Hepatic stellate cell (primary cell): ENCODE data around the gene MAP1LC3A.

Experiments
- DNase-seq: peaks from one replicate; pipeline ENCODE4 v3.0.0; 2011; ENCODE audit warnings: low spot score

MAP1LC3A gene

DNA sequence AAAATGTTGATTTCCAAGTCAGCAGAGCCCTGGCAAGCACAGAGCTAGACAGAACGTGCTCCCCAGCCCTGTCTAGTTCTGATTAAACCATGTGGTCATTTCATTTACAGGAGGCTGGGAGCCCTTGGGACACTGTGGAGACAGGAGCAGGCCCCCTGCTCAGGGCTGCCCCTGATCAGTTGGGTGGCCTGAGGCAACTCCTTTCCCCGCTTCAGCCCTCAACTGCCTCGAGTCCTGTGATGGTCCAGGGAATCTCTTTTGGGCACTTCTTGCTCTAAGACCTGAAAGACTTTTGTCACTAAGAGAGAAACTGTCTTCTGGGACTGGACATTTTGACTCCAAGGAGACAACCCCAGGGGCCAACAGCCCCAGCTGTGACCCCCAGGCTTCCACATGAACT, 28.8 kb upstream of the MAP1LC3A start:
- DNase-seq: no peak

DNA sequence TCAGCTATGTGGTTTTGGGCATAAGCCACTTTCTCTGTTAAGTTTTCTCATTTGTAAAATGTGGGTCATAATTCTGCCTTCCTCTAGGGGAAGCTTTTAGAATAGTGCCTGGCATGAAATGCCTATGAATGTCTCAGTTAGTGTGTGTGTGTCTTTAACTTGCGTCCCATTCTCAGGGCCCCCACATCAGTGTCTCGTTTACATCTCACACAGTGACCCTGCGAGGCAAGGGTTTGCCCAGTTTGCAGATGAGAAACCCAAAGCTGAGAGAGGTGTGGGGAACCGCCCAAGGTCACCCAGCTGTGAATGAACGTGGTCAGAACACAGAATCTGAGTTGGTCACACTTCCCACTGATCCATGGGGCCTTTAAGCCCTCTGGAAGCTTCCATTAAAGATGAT, 28.2 kb upstream of the MAP1LC3A start:
- DNase-seq: no peak

DNA sequence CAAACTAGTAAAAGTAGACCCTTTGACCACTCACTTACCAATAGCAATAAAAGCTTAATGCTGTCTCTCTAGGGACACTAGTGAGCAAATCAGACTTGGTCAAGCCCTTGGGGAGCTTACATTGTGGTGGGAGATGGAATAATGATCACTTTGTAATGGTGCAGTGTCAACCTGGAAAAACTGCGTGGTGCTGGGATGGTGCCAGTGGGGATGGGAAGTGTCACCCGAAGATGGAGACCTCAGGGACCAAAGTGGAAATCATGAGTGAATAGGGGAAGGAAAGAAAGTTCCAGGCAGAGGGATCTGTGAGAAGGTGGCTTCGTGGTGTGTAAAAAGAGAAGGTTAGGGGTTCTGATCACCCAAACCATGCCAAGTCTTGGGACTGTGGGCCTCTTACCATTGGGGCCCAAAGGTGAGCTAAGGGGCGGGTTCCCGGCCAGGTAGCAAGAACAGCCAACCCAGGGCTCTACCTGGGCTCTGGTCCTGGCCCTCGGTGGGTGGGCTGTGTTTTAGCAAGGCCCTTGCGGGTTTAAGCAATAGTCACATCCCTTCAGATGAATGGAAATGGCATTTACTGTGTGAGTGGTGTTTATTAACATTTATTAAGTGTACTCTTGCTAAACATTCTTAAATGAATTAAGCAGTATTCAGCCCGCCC, 26.8 kb upstream of the MAP1LC3A start:
- no peak for DNase-seq

DNA sequence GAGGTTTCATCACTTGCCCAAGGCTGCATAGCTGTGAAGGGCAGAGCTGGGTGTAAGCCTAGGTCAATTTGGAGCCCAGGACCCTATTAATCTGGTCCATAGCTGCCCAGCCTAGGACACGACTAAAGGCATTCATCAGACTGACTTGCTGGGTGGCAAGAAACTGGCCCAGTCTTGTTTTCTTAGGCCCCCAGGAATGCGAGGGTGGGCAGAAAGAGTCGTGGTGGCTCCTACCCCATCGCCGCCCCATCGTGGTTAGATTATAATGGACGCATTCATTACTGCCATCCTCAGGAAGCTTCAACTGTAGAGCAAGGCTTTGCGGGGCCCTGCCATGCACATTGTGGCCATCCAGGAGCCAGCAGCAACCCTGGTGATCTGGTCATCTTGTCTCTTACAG, 26.2 kb upstream of the MAP1LC3A start:
- DNase-seq: no peak

DNA sequence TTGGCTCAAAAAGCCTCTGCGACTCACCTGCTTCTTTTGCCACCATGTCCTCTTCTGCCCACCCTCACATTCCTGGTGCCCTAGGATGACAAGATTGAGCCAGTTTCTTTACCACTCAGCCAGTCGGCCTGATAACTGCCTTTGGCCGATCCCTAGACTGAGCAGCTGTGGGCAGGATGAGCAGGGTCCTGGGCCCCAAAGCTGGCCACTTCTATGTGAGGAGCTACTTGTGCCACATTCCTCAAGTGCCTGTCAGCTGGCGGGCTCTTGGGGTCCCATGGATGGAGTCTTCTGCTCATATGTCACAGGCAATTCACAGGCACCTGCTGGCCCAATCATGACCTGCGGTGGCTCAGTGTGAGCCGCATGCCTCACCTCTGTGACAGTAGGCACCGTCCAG, 25.8 kb upstream of the MAP1LC3A start:
- DNase-seq: no peak

DNA sequence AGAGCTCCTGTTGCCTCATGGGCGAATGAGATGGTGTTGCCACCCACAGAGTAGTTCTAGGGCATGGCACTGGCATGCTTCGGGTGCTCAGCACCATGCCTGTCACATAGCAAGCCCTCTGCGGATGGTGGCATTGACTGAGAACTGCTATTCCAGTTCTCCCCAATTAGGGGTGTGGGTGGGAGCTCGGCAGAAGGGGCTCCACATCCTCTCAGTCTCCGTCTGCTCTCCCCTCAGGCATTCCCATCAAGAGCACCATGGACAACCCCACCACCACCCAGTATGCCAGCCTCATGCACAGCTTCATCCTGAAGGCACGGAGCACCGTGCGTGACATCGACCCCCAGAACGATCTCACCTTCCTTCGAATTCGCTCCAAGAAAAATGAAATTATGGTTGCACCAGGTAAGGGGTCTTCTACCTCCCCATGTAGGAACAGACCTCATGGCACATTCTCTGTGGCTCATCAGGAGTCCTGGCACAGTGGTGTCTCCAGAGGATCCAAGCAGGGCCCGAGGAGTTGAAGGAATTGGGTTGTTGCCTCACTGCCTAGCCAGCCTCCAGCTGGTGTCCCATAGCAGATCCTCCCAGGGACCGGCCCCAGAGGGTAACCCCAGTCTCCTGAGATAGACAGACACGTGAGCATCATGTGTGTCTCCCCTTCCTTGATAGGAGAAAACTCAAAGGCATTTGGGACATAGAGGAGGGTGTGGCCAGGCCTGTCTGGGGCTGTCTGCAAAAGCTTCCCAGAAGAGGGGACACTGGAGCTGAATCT, 23.9 kb upstream of the MAP1LC3A start:
- no peak for DNase-seq

DNA sequence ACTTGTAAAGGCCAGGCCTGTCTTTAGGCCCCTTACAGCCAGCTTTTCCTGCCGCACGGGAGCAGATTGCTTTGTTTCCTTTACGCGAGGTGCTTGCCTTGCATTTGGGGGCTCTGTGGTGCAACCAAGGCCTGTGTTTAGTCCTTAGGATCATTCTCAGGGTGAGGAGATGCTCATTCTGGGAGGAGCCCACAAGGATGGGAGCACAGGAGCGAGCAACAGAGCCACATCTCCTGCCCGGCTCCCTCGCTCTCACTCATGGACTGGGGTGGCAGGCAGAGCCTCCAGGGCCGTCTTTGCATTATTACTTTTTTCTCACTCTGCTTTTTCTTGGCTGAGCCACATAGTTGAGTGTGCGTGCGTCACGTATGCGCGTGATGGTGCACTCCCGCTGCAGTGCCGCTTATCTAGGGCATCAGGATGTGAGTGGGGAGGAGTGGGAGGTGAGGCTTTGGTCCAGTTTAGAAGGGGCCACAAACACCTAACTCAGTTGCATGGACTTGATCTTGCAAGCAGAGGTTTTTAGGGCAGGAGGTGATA, 23.1 kb upstream of the MAP1LC3A start:
- DNase-seq: no peak

DNA sequence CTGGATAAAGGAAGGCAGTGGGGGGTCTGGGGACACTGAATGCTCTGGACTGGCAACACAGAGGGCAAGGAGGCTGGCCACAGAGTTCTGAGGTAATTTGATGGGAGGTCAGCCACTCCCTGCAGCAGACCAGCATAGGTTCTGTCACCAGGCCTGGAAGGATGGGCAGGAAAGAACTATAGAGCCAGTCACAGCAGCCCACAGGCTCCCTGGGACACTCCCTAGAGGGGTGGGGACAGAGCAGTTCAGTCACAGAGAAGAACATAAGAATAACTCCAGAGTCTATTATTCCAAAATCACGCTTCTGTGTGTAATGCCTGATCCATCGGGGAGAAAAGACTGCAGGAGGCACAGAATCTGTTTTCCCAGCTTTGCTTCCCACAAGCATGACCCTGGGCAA, 22.7 kb upstream of the MAP1LC3A start:
- no peak for DNase-seq

DNA sequence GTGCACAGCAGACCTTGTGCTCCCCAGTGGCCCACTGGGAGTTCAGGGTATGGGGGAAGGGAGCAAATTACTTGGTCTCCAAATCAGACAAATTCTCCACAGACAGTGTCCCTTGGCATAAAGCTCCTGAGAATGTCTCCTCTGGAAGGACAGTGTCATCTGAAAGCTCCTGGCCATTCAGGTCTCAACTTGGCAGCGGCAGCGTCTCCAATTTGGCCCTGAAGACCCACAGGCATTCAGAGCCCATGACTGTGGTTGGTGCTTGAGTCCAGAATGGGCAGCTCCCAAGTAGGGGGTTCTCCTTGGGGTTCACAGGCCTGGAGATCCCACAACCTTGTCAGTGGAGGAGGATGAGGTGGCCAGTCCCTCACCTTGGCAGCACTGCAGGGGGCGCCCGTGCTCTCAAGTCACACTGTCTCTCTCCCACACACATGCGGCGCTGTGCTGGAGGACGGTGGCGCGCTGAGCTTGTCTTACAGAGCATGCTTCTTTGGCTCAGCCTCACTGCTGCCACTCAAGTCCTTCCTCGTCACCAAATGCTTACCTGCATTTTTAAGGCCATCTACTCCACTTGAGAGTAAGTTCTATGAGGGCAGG, 21.6 kb upstream of the MAP1LC3A start:
- DNase-seq: no peak

DNA sequence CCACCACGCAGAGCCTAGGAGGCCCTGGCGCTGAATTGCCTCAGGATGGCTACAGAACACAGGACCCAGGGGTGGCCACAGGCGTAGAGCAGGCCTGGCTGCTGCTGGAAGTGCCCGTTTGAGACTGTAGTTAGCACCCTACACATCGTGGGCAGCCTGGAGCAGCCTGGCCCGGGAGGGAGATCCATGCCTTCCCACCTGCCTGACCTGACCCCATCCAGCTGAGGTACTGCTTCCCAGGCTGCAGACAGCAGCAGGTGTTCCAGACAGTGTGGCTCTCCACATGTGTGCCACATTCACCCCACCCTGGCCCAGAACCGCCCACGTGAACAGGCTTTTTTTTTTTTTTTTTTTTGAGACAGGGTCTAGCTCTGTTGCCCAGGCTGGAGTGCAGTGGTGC, 20.9 kb upstream of the MAP1LC3A start:
- DNase-seq: no peak

DNA sequence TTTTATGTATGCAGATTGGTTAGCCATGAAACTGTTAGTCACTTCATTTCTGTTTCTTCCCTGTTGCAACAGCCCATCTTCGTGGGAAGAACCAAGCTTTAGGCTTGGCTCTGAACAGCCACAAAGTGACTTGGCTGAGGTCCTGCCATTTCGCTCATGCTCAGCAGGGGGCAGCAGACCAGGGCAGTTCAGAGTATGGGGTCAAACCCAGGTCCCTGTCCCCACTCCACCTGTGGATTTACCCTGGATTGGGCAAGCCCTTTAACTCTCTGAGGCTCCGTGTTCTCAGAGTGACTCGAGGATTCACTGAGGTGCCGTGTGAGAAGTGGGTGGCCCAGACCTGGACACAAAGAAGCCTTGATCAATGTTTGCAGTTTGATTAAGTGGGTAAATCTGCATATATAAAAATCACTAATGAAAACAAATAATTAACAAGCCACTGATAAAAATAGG, 19.8 kb upstream of the MAP1LC3A start:
- DNase-seq: peak; percentile 63

DNA sequence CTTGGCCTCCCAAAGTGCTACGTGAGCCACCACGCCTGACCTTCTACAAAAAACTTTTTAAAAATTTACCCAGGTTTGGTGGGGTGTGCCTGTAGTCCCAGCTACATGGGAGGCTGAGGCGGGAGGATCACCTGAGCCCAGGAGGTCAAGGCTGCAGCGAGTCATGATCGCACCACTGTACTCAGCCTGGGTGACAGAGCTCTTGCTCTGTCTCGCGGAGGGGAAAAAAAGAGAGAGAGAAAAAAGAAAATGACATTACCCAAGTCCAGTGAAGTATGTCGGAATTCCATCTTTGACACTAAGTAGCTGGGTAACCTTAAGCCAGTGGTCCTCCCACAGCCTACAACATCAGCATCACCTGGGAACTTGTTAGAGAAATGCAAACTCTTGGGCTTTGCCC, 18.8 kb upstream of the MAP1LC3A start:
- no peak for DNase-seq

DNA sequence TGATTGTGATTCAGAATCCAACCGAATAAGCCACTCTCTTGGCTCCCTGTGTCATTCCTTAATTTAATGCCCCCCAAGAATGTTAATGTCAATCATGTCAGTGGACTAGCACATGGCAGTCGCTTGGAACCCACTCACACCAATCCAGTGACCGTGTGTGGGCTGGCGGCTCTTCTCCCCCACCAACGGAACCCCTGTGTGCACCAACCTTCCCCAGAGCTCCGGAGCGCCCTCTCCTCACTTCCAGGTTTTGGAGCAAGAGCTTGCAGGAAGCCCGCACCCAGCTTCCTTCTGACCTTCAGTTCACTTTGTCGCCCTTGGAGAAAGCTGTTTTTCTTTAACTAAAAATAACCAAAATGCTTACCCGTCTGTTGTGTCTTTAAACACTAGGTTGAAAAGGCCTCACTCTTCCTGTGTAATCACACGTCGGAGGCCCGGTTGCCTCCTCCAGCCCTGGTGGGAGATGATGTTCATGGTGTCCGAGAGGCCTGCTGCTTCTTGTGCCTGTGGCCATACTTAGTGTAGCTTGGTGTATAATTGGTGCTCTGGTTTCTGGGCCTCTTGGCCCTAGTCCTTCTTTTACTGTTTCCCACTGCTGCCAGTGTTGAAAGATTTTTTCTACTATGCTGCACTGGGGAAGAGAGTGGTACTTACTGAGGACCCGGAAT, 17.8 kb upstream of the MAP1LC3A start:
- no peak for DNase-seq

DNA sequence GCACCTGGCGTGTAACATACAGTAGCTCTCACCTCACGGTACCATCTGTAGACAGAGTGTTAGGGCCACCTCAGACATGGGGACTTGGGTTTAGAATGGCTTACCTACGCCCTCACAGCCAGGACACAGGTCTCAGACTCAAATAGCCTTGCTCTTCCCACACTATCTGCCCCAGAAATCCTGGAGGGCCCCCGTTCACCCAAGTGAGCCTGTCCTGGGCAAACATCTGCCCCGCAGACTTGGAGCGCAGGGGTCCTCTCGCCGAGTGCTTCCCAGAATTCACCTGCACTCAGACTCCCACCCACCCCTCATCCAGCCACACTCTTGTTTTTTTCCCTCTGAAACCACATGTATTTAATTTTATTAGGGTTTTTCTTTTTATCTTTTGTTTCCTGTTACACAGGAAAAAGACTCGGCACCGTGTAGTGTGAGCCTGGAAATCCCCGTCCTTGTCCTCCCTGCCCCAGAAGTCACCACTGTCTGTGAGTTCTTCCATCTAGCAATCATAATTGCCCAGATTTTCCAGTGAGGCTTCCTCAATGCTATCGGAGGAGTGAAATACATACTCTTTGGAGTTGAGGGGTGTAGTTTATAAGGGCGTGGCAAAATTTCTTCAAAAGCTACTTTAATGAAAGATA, 17.1 kb upstream of the MAP1LC3A start:
- DNase-seq: no peak

DNA sequence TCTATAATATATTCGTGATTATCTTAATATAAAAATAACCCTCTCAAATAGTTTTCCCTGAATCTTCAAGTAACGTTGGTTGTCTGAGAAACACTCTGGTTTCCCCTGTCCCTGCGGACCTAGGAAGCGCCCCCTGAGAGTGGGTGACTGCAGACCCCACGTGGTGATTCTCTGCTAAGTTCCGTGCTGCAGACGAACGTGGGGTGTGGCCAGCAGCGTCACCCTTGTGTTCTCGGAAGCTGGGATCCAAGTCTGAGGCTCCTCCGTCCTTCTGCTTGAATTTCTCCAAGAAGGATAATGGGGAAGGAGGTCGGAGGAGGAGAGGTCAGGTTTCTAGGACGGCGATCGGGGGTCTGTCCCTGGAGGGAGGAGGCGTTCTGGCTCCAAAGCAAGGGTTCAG, 16.6 kb upstream of the MAP1LC3A start:
- DNase-seq: no peak

DNA sequence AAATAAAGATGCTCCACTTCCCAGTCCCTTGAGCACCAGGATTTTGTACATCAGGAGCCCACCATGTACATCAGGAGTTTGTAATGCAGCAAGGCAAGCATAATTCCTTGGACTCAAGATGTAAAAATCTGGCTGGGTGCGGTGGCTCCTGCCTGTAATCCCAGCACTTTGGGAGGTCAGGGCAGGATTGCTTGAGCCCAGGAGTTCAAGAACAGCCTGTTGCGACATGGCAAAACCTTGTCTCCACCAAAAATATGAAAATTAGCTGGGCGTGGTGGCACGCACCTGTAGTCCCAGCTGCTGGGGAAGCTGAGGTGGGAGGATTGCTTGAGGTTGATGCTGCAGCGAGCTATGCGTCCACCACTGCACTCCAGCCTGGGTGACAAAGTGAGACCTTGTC, 16.1 kb upstream of the MAP1LC3A start:
- no peak for DNase-seq

DNA sequence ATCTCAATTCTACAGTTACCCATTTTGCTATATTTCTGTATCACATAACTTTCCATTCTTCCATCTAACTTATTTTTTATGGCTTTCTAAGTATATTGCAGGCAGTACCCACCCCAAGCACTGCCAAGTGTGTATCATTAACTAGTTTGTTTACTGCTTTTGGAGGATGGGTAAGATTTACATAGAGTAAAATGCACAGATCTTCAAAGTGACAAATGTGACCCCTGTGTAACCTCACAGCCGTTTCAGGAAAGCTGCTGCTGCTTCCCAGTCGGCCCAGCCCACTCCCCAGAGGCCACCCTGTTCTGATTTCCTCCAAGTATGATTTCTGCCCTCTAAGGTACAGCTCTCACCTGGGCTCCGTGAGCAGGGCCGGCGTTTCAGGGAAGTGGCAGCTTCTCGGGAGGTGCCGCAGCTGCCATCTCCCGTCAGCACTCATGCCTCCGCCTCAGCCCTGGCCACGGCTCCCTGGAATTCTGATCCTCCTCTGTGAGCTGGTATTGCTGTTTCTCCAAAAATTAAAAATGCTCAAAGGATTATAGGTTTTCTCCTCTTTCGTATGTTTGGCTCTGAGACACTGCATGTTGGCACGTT, 15.0 kb upstream of the MAP1LC3A start:
- no peak for DNase-seq

DNA sequence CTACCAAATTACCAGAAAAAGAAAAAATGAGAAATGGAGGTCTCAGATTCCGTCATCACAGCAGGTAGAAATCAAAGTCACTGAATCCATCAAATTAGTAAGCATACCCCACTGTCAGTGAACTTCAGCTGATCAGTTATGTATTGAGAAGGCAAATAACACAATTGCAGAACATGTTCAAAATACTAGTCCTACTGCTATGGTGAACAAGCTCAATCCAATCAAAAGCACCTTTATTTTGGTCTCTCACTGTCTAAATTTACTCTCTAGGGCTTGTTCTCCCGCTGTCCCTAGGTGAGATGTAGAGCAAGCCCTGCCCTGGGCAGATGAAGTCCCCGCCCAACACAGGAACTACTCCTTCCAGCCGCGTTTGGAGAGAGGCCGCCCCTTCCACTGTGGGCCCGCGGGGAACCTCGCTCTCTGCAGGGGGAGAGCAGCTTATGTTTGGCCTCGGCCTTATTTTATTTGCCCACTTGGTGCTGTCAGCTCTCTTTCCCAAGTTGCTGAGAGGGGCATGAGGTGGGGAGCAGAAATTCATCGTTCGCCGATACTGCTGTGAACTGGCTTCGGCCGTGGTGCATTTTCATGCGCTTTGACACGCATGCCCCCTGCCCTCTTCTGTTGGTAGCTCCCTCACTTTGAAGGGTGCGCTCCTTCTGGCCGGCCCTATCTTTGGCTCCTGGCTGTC, 14.3 kb upstream of the MAP1LC3A start:
- no peak for DNase-seq

DNA sequence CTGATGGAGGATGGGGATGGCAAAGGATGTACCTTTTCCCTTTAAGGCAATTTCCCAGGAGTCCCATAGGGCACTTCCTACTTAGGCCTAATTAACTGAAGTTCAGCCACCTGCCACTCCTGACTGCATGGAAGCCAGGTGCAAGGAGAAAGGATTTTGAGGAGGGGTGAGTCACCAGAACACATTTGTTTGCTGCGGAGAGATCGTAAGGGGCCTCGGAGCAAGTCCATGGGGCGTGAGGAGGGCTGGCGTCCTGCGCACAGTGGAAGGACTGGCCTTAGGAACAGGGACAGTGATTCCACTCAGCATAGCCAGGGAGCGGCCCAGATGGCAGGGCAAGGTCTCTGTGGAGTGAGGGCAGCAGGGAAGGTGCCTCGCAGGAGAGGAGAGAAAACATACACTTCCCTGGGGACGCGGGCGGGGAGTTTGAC, 11.8 kb upstream of the MAP1LC3A start:
- no peak for DNase-seq

DNA sequence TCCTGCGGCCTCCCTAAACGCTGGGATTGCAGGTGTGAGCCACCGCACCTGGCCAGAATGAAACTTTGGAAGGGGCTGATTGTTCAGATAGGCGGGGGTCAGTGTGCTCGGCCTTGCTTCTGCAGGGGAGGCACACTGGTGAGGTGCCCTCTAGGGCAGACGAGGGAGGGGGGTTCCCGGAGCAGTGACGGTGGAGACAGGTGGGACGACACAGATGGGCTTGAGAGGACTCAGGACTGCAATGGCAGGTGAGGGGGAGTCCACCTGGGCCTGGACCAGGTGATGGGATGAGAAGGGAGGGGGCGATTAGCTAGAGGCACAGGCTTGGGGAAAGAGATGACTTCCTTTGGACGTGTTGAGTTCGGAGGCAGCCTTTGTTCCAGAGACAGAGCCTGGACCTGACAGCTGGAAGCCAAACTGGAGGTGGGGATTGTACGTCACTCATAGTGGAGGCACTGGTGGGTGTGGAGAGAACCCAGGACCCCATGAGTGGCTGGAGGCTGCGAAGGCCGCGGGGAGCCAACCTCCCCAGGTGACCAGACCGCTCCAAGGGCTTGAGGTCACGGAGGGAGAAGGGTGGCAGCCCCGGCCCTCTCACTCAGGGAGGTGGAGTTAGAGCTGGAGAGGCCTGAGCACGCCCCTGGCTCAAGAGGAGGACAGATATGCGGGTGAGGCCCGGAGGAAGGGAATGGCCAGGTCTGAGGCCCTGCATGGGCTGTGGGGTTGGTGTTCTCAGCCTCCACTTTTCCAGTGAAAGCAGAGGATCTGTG, 10.5 kb upstream of the MAP1LC3A start:
- DNase-seq: no peak
